GM12878 (cell line): Measurements from ENCODE around the gene DNAJC11. TPM values are rescaled to one million over a fixed set of nuclear protein-coding genes. Genes with fewer than 3 reads are reported as not detected.

Source experiments
- ATAC-seq: fragments of 200-7000 bp; cut with Tn5 transposase; 3 replicates; pipeline ENCODE4 v1.9.1; 2020; ENCODE audit warnings: mild to moderate bottlenecking, moderate library complexity
- BruUV-seq: library from RNA; stranded (reverse); fragments of 400-500 nt; replicated peaks from 2 replicates; lab custom pipeline; 2021; lab: Mats Ljungman, UMichigan
- CTCF ChIA-PET: fragments of 300-600 bp; sonication (Branson Sonifier 250); formaldehyde crosslinking; extraction: SDS; loops from one replicate; lab custom pipeline; 2021; ENCODE audit warnings: inconsistent platforms; lab: Yijun Ruan, JAX
- POLR2A ChIA-PET: fragments of 350-600 bp; formaldehyde crosslinking; extraction: SDS; loops from one replicate; lab custom pipeline; 2021; ENCODE audit warnings: inconsistent platforms; lab: Charles Lee
- RAD21 ChIA-PET: fragments of 300-600 bp; sonication (Branson Sonifier 250); formaldehyde crosslinking; loops from one replicate; lab custom pipeline; 2023; ENCODE audit warnings: antibody characterized with exemption; ENCODE audit not compliant: unreplicated experiment; lab: Charles Lee
- SMC1A ChIA-PET: fragments of 300-600 bp; sonication (Branson Sonifier 250); formaldehyde crosslinking; loops from one replicate; lab custom pipeline; 2023; ENCODE audit not compliant: unreplicated experiment, uncharacterized antibody; lab: Charles Lee
- DNase-seq: peaks from one replicate; pipeline ENCODE4 v3.0.0-alpha.2; 2011; ENCODE audit warnings: low read depth, low spot score
- FAIRE-seq: peaks from 3 replicates; lab custom pipeline; 2011; peaks lifted over from hg19 to GRCh38; lab: Jason Lieb, UNC
- H2AFZ ChIP-seq: 2 replicates; pipeline ENCODE4 v1.6.0; 2011; ENCODE audit warnings: low read depth, low read length, control low read depth; ENCODE audit not compliant: control insufficient read depth
- H3K27ac ChIP-seq: 2 replicates; pipeline ENCODE4 v1.5.1; 2011; ENCODE audit warnings: control low read depth; ENCODE audit not compliant: control insufficient read depth, insufficient read depth
- H3K27me3 ChIP-seq, 2 experiments: replicated peaks in 1 of 2; 2 replicates each; pipeline versions ENCODE4 v1.6.0 to v1.6.1; 2011; ENCODE audit warnings: low read length in 1 of 2; ENCODE audit not compliant: control insufficient read depth in 2 of 2, insufficient read depth in 2 of 2
- H3K36me3 ChIP-seq, 2 experiments: 2 replicates each; pipeline ENCODE4 v1.5.1; 2011; ENCODE audit warnings: low read length in 1 of 2; ENCODE audit not compliant: control insufficient read depth in 2 of 2, insufficient read depth in 2 of 2
- H3K4me1 ChIP-seq: 2 replicates; pipeline ENCODE4 v1.6.1; 2011; ENCODE audit warnings: mild to moderate bottlenecking, low read length, moderate library complexity, mixed read lengths; ENCODE audit not compliant: control insufficient read depth, insufficient read depth
- H3K4me2 ChIP-seq: 2 replicates; pipeline ENCODE4 v1.6.0; 2011; ENCODE audit warnings: control low read depth; ENCODE audit not compliant: control insufficient read depth, insufficient read depth
- H3K4me3 ChIP-seq: fragments of 200-600 bp; sonication (generic); 2 replicates; pipeline ENCODE4 v1.5.1; 2016
- H3K79me2 ChIP-seq: 2 replicates; pipeline ENCODE4 v1.6.0; 2011; ENCODE audit warnings: low read length; ENCODE audit not compliant: control insufficient read depth, insufficient read depth
- H3K9ac ChIP-seq: 2 replicates; pipeline ENCODE4 v1.8.0; 2011; ENCODE audit warnings: low read length, control low read depth, mixed read lengths; ENCODE audit not compliant: control insufficient read depth, insufficient read depth
- H3K9me3 ChIP-seq: replicated peaks from 3 replicates; pipeline ENCODE4 v1.5.1; 2011; ENCODE audit warnings: mild to moderate bottlenecking, low read length; ENCODE audit not compliant: control insufficient read depth, insufficient read depth
- H4K20me1 ChIP-seq: 2 replicates; pipeline ENCODE4 v1.6.0; 2011; ENCODE audit not compliant: control insufficient read depth, insufficient read depth
- JUND ChIP-seq: IDR thresholded peaks from 2 replicates; pipeline ENCODE4 v1.6.1; 2012; ENCODE audit warnings: low read depth, mild to moderate bottlenecking, low read length, improper control_type of control experiment, moderate library complexity
- LARP7 ChIP-seq: fragments of 450-650 bp; IDR thresholded peaks from 2 replicates; pipeline ENCODE4 v1.6.1; 2017; ENCODE audit warnings: mild to moderate bottlenecking
- MEF2A ChIP-seq: IDR thresholded peaks from 2 replicates; pipeline ENCODE4 v1.6.1; 2011; ENCODE audit warnings: low read depth, mild to moderate bottlenecking, low read length, moderate library complexity; ENCODE audit not compliant: insufficient read depth
- NRF1 ChIP-seq: conservative IDR thresholded peaks from 2 replicates; pipeline ENCODE4 v1.6.1; 2011; ENCODE audit warnings: mild to moderate bottlenecking, low read depth, low read length, improper control_type of control experiment
- SREBF1 ChIP-seq: IDR thresholded peaks from 2 replicates; pipeline ENCODE4 v1.6.1; 2012; ENCODE audit warnings: mild to moderate bottlenecking, low read length
- TCF12 ChIP-seq: IDR thresholded peaks from 2 replicates; pipeline ENCODE4 v1.6.1; 2011; ENCODE audit warnings: low read depth, mild to moderate bottlenecking, low read length
- YBX1 ChIP-seq: fragments of 450-650 bp; IDR thresholded peaks from 2 replicates; pipeline ENCODE4 v1.6.1; 2016; ENCODE audit warnings: antibody characterized with exemption
- ZNF217 ChIP-seq: fragments of 450-650 bp; IDR thresholded peaks from 2 replicates; pipeline ENCODE4 v1.6.1; 2017; ENCODE audit warnings: antibody characterized with exemption, mild to moderate bottlenecking
- WGBS: methylation state at CpG from one replicate; pipeline ENCODE4 v1.1.6; 2016; ENCODE audit warnings: low lambda C conversion rate; ENCODE audit not compliant: insufficient replicate concordance, insufficient coverage; ENCODE audit errors: missing lambda C conversion rate; 5-methylcytosine and 5-hydroxymethylcytosine counted together
- in situ Hi-C: fragments of 300-500 bp; cut with MboI; formaldehyde crosslinking; loops from 9 replicates; pipeline ENCODE4 v1.14.3; 2018; ENCODE audit warnings: mixed read lengths
- intact Hi-C: fragments of 100-400 bp; cut with micrococcal nuclease; formaldehyde crosslinking; loops from one replicate; pipeline ENCODE4 v1.14.2; 2022; ENCODE audit not compliant: unreplicated experiment
- polyA plus RNA-seq, 11 experiments: library from polyadenylated mRNA; depleted of rRNA in 4 of 11; unstranded in 6 of 11; stranded (reverse) in 5 of 11; fragments of >200 nt; fragmentation: Nextera tagmentation in 4 of 11; fragmentation: Illumina TruSeq in 1 of 11; extraction: Ambion mirVana in 4 of 11; extraction: Trizol in 1 of 11; gene quantifications; 1 replicate in 1 of 11; 2 replicates in 10 of 11; pipeline versions ENCODE4 v1.2.1 to v1.2.3, GENCODE V29; 2011 to 2016; ENCODE audit warnings: inconsistent platforms in 2 of 11, missing spikeins in 2 of 11, low read depth in 1 of 11
- total RNA-seq, 4 experiments: library from RNA; depleted of rRNA in 3 of 4; stranded (reverse); fragments of >200 nt in 3 of 4; fragmentation: Illumina TruSeq in 1 of 4; extraction: Trizol in 1 of 4; gene quantifications; 2 replicates each; pipeline versions ENCODE4 v1.2.1 to v1.2.3, GENCODE V29; 2013 to 2021
- TF ChIP-seq, protein P1 (sequence below): fragments of 450-650 bp; formaldehyde crosslinking; IDR thresholded peaks from 2 replicates; pipeline ENCODE4 v1.4.0; 2022; ENCODE audit warnings: mild to moderate bottlenecking, moderate library complexity
- TF ChIP-seq, protein P2 (sequence below): IDR thresholded peaks from 2 replicates; pipeline ENCODE4 v1.6.1; 2011; ENCODE audit warnings: low read depth, mild to moderate bottlenecking, low read length, moderate library complexity, borderline replicate concordance; ENCODE audit errors: extremely low read depth
- TF ChIP-seq, protein P3 (sequence below): fragments of 150-350 bp; IDR thresholded peaks from 2 replicates; pipeline ENCODE4 v1.6.1; 2016; ENCODE audit warnings: low read depth, low read length
- TF ChIP-seq, protein P4 (sequence below): fragments of 450-650 bp; IDR thresholded peaks from 2 replicates; pipeline ENCODE4 v1.6.1; 2014; ENCODE audit warnings: mild to moderate bottlenecking
- TF ChIP-seq, protein P5 (sequence below): IDR thresholded peaks from 2 replicates; pipeline ENCODE4 v1.6.1; 2011; ENCODE audit warnings: borderline replicate concordance, low read depth, mild to moderate bottlenecking, moderate library complexity, mixed read lengths, low read length; ENCODE audit not compliant: insufficient read depth; ENCODE audit errors: extremely low read length

DNAJC11 gene
- total and polyA plus RNA-seq, 10 of the 15 experiments (the other 5 are each of a cell fraction or from before 2014, with no cell fraction given) = 5.0 to 58.8 (median 39.5) TPM

DNA sequence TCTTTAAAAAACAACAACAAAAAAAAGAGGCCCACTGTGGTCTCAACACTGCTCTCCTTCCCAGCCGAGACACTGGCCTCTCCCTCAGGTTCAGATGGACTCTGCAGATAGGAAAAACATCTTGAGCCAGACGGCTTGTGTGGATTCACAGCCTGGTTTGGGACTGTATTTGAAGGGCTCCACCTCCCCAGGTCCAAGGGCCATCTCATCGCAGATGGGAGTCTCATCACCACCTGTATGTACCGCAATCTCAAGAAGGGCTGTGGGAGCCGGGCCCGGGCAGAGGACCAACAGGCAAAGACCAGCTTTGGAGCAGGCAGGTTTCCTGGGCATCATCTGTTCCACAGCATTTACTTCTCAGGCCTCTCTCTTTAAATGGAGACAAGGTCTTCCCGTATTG lies 111.6 kb downstream of the DNAJC11 start (continued):
- TF ChIP-seq, protein P1, sequence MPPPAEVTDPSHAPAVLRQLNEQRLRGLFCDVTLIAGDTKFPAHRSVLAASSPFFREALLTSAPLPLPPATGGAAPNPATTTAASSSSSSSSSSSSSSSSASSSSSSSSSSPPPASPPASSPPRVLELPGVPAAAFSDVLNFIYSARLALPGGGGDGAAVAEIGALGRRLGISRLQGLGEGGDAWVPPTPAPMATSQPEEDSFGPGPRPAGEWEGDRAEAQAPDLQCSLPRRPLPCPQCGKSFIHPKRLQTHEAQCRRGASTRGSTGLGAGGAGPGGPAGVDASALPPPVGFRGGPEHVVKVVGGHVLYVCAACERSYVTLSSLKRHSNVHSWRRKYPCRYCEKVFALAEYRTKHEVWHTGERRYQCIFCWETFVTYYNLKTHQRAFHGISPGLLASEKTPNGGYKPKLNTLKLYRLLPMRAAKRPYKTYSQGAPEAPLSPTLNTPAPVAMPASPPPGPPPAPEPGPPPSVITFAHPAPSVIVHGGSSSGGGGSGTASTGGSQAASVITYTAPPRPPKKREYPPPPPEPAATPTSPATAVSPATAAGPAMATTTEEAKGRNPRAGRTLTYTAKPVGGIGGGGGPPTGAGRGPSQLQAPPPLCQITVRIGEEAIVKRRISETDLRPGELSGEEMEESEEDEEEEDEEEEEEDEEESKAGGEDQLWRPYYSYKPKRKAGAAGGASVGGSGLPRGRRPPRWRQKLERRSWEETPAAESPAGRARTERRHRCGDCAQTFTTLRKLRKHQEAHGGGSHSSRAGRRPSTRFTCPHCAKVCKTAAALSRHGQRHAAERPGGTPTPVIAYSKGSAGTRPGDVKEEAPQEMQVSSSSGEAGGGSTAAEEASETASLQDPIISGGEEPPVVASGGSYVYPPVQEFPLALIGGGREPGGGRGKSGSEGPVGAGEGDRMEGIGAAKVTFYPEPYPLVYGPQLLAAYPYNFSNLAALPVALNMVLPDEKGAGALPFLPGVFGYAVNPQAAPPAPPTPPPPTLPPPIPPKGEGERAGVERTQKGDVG (CRISPR knock-in tag) = no peak

DNA sequence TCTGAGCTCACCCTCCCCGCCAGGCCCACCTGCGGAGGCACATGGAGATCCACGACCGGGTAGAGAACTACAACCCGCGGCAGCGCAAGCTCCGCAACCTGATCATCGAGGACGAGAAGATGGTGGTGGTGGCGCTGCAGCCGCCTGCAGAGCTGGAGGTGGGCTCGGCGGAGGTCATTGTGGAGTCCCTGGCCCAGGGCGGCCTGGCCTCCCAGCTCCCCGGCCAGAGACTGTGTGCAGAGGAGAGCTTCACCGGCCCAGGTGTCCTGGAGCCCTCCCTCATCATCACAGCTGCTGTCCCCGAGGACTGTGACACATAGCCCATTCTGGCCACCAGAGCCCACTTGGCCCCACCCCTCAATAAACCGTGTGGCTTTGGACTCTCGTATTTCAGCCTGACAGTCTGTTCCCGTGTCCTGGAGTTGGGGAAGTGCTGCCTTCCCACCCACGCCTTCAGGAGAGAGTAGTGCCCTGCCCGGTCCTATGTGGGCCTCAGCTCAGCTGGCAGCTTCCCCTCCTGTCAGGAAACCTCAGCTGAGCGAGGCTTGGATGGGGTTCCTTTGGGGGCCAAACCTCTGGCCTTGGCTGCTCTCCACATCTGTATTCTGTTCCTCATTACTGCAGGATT lies 112.6 kb downstream of the DNAJC11 start:
- Histone ChIP-seq H3K36me3 (peaks cover 9 to 23% of the 10 kb centered on the region in 2 experiments; a peak in 3 of 4 replicates), H3K9ac (no peak overlapping the region), H3K27ac (no peak overlapping the region), H3K9me3 (no peaks in the 10 kb centered on the region), H2AFZ (no peak overlapping the region), H3K4me2 (no peak overlapping the region), H3K27me3 (no peaks in the 10 kb centered on the region), H4K20me1 (no peaks in the 10 kb centered on the region), H3K79me2 (no peaks in the 10 kb centered on the region), H3K4me1 (no peaks in the 10 kb centered on the region), H3K4me3 (no peak overlapping the region)
- intact Hi-C loops = no loop called here
- BruUV-seq = no TSS peak
- ChIA-PET CTCF (no interaction called here), RAD21 (no interaction called here), POLR2A (no interaction called here), SMC1A (interaction anchor here (1.2 kb wide), 1 partner anchor 9 kb away, joined by 3 read pairs; the partner anchor contains the start of gene ZBTB48)
- WGBS = 85% methylated on average over 24 of the region's 24 CpGs
- DNase-seq (no peak), FAIRE-seq (no peak), ATAC-seq (no peak)
- in situ Hi-C loops = no loop called here
- TF ChIP-seq TCF12 (no peak), NRF1 (no peak), JUND (no peak), SREBF1 (no peak), YBX1 (no peak), MEF2A (no peak), LARP7 (no peak), ZNF217 (no peak)
- TF ChIP-seq, protein P2, sequence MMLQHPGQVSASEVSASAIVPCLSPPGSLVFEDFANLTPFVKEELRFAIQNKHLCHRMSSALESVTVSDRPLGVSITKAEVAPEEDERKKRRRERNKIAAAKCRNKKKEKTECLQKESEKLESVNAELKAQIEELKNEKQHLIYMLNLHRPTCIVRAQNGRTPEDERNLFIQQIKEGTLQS = no peak
- TF ChIP-seq, protein P3, sequence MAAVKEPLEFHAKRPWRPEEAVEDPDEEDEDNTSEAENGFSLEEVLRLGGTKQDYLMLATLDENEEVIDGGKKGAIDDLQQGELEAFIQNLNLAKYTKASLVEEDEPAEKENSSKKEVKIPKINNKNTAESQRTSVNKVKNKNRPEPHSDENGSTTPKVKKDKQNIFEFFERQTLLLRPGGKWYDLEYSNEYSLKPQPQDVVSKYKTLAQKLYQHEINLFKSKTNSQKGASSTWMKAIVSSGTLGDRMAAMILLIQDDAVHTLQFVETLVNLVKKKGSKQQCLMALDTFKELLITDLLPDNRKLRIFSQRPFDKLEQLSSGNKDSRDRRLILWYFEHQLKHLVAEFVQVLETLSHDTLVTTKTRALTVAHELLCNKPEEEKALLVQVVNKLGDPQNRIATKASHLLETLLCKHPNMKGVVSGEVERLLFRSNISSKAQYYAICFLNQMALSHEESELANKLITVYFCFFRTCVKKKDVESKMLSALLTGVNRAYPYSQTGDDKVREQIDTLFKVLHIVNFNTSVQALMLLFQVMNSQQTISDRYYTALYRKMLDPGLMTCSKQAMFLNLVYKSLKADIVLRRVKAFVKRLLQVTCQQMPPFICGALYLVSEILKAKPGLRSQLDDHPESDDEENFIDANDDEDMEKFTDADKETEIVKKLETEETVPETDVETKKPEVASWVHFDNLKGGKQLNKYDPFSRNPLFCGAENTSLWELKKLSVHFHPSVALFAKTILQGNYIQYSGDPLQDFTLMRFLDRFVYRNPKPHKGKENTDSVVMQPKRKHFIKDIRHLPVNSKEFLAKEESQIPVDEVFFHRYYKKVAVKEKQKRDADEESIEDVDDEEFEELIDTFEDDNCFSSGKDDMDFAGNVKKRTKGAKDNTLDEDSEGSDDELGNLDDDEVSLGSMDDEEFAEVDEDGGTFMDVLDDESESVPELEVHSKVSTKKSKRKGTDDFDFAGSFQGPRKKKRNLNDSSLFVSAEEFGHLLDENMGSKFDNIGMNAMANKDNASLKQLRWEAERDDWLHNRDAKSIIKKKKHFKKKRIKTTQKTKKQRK = no peak
- TF ChIP-seq, protein P4, sequence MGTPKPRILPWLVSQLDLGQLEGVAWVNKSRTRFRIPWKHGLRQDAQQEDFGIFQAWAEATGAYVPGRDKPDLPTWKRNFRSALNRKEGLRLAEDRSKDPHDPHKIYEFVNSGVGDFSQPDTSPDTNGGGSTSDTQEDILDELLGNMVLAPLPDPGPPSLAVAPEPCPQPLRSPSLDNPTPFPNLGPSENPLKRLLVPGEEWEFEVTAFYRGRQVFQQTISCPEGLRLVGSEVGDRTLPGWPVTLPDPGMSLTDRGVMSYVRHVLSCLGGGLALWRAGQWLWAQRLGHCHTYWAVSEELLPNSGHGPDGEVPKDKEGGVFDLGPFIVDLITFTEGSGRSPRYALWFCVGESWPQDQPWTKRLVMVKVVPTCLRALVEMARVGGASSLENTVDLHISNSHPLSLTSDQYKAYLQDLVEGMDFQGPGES = no peak
- TF ChIP-seq, protein P5, sequence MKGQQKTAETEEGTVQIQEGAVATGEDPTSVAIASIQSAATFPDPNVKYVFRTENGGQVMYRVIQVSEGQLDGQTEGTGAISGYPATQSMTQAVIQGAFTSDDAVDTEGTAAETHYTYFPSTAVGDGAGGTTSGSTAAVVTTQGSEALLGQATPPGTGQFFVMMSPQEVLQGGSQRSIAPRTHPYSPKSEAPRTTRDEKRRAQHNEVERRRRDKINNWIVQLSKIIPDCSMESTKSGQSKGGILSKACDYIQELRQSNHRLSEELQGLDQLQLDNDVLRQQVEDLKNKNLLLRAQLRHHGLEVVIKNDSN = no peak
